Nephron progenitor cell (in vitro differentiated cells): ENCODE measurements around the gene LGR5.
A peak's percentile ranks its signal among the peaks of the same experiment; 100 is the strongest.

Experiments used
- DNase-seq: peaks from one replicate; pipeline ENCODE4 v3.0.0; 2021
- H3K27ac Mint-ChIP-seq: 2 replicates; pipeline ENCODE4 v1.8.0; 2021; ENCODE audit warnings: mild to moderate bottlenecking, moderate library complexity, mixed read lengths
- H3K27me3 Mint-ChIP-seq: 2 replicates; pipeline ENCODE4 v1.8.0; 2021; ENCODE audit warnings: mild to moderate bottlenecking, low read depth, mixed read lengths; ENCODE audit not compliant: poor library complexity
- H3K36me3 Mint-ChIP-seq: 2 replicates; pipeline ENCODE4 v1.8.0; 2021; ENCODE audit warnings: low read depth, mixed read lengths
- H3K4me1 Mint-ChIP-seq: 2 replicates; pipeline ENCODE4 v1.8.0; 2021; ENCODE audit warnings: mixed read lengths
- H3K4me3 Mint-ChIP-seq: 2 replicates; pipeline ENCODE4 v1.8.0; 2021; ENCODE audit warnings: mild to moderate bottlenecking, moderate library complexity, mixed read lengths
- H3K9me3 Mint-ChIP-seq: 2 replicates; pipeline ENCODE4 v1.8.0; 2021; ENCODE audit warnings: mild to moderate bottlenecking, moderate library complexity, mixed read lengths
- TF ChIP-seq, protein P1 (sequence below): fragments of 200-600 bp; sonication (generic); IDR thresholded peaks from 2 replicates; pipeline ENCODE4 v1.5.0; 2021; ENCODE audit warnings: antibody characterized with exemption

Gene LGR5

GRCh38 chr12:71400481-71400880, 39.1 kb upstream of the LGR5 start:
- H3K9me3 Mint-ChIP-seq: peaks cover 10% of the 10 kb centered on the region
- H3K36me3 Mint-ChIP-seq: no peaks in the 10 kb centered on the region
- H3K27me3 Mint-ChIP-seq: no peaks in the 10 kb centered on the region
- no peak overlapping the region for H3K4me3 Mint-ChIP-seq
- TF ChIP-seq, protein P1, sequence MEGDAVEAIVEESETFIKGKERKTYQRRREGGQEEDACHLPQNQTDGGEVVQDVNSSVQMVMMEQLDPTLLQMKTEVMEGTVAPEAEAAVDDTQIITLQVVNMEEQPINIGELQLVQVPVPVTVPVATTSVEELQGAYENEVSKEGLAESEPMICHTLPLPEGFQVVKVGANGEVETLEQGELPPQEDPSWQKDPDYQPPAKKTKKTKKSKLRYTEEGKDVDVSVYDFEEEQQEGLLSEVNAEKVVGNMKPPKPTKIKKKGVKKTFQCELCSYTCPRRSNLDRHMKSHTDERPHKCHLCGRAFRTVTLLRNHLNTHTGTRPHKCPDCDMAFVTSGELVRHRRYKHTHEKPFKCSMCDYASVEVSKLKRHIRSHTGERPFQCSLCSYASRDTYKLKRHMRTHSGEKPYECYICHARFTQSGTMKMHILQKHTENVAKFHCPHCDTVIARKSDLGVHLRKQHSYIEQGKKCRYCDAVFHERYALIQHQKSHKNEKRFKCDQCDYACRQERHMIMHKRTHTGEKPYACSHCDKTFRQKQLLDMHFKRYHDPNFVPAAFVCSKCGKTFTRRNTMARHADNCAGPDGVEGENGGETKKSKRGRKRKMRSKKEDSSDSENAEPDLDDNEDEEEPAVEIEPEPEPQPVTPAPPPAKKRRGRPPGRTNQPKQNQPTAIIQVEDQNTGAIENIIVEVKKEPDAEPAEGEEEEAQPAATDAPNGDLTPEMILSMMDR: no peak
- peaks cover 14% of the 10 kb centered on the region for H3K4me1 Mint-ChIP-seq
- no peak for DNase-seq
- H3K27ac Mint-ChIP-seq: no peak overlapping the region

DNA sequence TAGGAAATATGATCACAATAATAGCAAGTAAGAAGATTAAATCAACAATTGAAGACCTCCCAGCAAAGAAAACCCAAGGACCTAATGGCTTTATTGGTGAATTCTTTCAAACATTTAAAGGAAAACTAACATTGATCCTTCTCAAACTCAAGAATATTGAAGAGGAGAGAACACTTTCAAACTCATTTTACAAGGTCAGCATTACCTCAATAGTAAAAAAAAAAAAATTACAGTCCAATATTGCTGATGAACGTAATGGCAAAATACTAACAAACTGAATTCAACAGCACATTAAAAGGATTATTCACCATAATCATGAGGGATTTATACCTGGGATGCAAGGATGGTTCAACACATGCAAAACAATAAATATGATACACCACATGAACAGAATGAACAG, 33.7 kb upstream of the LGR5 start:
- Mint-ChIP-seq H3K9me3 (peaks cover 37% of the 10 kb centered on the region), H3K4me1 (no peaks in the 10 kb centered on the region), H3K4me3 (no peak overlapping the region), H3K27me3 (no peaks in the 10 kb centered on the region), H3K27ac (no peak overlapping the region), H3K36me3 (peaks cover 16% of the 10 kb centered on the region)
- no peak for DNase-seq
- TF ChIP-seq, protein P1: no peak

- H3K36me3 Mint-ChIP-seq: peaks cover 32% of the 10 kb centered on the region
- peaks cover 55% of the 10 kb centered on the region for H3K9me3 Mint-ChIP-seq
- H3K27me3 Mint-ChIP-seq: no peaks in the 10 kb centered on the region
- DNase-seq: no peak
- H3K4me1 Mint-ChIP-seq: no peaks in the 10 kb centered on the region
- no peak overlapping the region for H3K4me3 Mint-ChIP-seq
- TF ChIP-seq, protein P1: no peak
- H3K27ac Mint-ChIP-seq: no peak overlapping the region
Measured at GRCh38 chr12:71407732-71408131, 31.9 kb upstream of the LGR5 start.

GRCh38 chr12:71410844-71411243, 28.8 kb upstream of the LGR5 start:
- TF ChIP-seq, protein P1: no peak
- DNase-seq: no peak
- no peaks in the 10 kb centered on the region for H3K4me1 Mint-ChIP-seq
- H3K36me3 Mint-ChIP-seq: peaks cover 44% of the 10 kb centered on the region
- peaks cover 55% of the 10 kb centered on the region for H3K9me3 Mint-ChIP-seq
- no peak overlapping the region for H3K27ac Mint-ChIP-seq
- H3K4me3 Mint-ChIP-seq: no peak overlapping the region
- no peaks in the 10 kb centered on the region for H3K27me3 Mint-ChIP-seq

- H3K9me3 Mint-ChIP-seq: peaks cover 53% of the 10 kb centered on the region
- TF ChIP-seq, protein P1: no peak
- DNase-seq: no peak
- H3K27me3 Mint-ChIP-seq: no peaks in the 10 kb centered on the region
- no peak overlapping the region for H3K27ac Mint-ChIP-seq
- no peaks in the 10 kb centered on the region for H3K4me1 Mint-ChIP-seq
- H3K36me3 Mint-ChIP-seq: peaks cover 44% of the 10 kb centered on the region
- no peak overlapping the region for H3K4me3 Mint-ChIP-seq
Measured at GRCh38 chr12:71411635-71412034, 28.0 kb upstream of the LGR5 start.

GRCh38 chr12:71415336-71416231, 24.0 kb upstream of the LGR5 start:
- Mint-ChIP-seq H3K36me3 (peaks cover 31% of the 10 kb centered on the region), H3K27ac (no peak overlapping the region), H3K4me3 (no peak overlapping the region), H3K4me1 (peaks cover 4% of the 10 kb centered on the region), H3K27me3 (peaks cover 6% of the 10 kb centered on the region), H3K9me3 (peaks cover 35% of the 10 kb centered on the region)
- TF ChIP-seq, protein P1: peak; percentile 86
- DNase-seq: peak; percentile 36
